ENCODE data around the gene IL4I1. TPM values are rescaled to one million over a fixed set of nuclear protein-coding genes. Genes with fewer than 3 reads are reported as not detected.

IL4I1 gene
- total RNA-seq, 1 donor from 2014 or later = 0.58 TPM

DNA sequence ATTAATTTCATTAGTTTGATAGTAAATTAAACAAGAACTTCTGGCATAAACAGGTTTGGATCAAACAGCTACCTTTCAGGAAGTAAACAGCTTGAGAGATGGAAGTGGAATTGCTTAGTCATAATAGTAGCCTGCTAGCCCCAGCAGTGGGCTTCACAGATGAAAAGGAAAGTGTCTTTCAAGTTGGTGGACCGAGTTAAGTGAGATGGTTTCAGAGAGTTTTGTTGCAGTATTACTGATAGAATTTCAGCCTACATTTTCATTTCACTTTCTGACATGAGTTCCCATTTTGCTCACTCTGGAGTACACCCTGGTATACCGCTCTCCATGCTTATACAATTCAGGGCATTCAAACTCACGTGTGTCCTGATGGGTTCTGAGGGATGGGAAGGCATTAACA is 47.7 kb downstream of the IL4I1 start:
- peak overlapping the region; percentile 80 for H3K4me3 Mint-ChIP-seq

DNA sequence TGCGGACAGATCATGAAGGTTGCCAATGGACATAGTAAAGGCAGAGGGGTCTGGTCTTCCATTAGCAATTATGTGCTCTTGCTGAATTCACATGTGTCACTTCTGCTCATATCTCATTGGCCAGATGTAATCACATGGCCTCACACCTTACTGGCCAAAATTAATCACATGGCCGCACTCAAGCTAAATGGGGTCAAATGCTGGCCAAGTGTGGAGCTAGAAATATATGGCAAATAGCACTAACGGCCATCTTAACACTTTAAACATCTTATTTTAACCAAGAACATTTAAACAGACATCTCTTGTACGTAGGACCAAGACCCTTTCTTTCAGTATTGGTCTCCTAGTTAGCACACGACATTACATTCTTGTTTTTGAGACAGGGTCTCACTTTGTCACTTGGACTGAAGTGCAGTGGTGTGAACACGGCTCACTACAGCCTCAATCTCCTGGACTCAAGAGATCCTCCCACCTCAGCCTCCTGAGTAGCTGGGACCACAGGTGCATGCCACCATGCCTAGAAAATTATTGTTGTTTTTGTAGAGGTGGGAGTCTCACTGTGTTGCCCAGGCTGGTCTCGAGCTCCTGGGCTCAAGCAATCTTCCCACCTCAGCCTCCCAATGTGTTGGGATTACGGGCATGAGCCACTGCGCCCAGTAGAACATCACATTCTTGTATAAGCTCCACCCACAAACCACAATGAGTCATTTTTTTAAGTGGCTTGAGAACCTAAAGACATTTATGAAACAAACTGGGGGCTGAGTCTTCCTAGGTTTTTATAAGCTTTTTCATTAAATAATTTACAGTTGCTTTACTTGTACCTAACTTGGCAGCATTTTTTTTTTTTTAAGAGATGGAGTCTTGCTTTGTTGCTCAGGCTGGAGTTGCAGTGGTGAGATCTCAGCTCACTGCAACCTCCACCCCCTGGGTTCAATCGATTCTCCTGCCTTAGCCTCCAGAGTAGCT is 48.7 kb downstream of the IL4I1 start:
- no peaks in the 10 kb centered on the region for H3K27me3 Mint-ChIP-seq
- DNase-seq (ENCODE audit: extremely low spot score, unreplicated experiment) = no peak
- H3K4me1 Mint-ChIP-seq (ENCODE audit: unreplicated experiment) = peaks cover 13% of the 10 kb centered on the region
- no peak overlapping the region for H3K27ac Mint-ChIP-seq
- peaks cover 3% of the 10 kb centered on the region for H3K9me3 Mint-ChIP-seq
- H3K36me3 Mint-ChIP-seq = peaks cover 21% of the 10 kb centered on the region
- H3K4me3 Mint-ChIP-seq = peak overlapping the region; percentile 34
- TF ChIP-seq, protein P1, sequence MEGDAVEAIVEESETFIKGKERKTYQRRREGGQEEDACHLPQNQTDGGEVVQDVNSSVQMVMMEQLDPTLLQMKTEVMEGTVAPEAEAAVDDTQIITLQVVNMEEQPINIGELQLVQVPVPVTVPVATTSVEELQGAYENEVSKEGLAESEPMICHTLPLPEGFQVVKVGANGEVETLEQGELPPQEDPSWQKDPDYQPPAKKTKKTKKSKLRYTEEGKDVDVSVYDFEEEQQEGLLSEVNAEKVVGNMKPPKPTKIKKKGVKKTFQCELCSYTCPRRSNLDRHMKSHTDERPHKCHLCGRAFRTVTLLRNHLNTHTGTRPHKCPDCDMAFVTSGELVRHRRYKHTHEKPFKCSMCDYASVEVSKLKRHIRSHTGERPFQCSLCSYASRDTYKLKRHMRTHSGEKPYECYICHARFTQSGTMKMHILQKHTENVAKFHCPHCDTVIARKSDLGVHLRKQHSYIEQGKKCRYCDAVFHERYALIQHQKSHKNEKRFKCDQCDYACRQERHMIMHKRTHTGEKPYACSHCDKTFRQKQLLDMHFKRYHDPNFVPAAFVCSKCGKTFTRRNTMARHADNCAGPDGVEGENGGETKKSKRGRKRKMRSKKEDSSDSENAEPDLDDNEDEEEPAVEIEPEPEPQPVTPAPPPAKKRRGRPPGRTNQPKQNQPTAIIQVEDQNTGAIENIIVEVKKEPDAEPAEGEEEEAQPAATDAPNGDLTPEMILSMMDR (conservative IDR thresholded peaks at IDR 0.05) = no peak

More for the DNA sequence above, 47.7 kb downstream of the IL4I1 start:
- TF ChIP-seq, protein P1 (conservative IDR thresholded peaks at IDR 0.05) = no peak
- Mint-ChIP-seq H3K4me1 (ENCODE audit: unreplicated experiment) (peaks cover 18% of the 10 kb centered on the region), H3K9me3 (peaks cover 3% of the 10 kb centered on the region), H3K36me3 (peaks cover 21% of the 10 kb centered on the region), H3K27me3 (no peaks in the 10 kb centered on the region), H3K27ac (peak overlapping the region; percentile 75)
- no peak for DNase-seq (ENCODE audit: extremely low spot score, unreplicated experiment)

DNA sequence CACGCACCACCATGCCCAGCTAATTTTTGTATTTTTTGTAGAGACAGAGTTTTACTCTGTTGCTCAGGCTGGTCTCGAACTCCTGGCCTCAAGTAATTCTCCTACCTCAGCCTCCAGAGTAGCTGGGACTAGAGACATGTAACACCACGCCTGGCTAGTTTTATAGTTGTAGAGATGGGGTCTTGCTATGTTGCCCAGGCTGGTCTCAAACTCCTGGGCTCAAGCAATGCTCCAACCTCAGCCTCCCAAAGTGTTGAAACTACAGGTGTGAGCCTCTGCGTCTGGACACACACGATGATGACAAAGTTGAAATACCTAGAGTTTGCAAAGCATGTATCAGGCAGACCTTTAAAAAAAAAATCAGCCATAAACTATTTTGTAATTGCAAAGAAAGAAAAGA is 50.3 kb downstream of the IL4I1 start:
- H3K27me3 Mint-ChIP-seq = no peaks in the 10 kb centered on the region
- no peak overlapping the region for H3K27ac Mint-ChIP-seq
- peaks cover 13% of the 10 kb centered on the region for H3K36me3 Mint-ChIP-seq
- peaks cover 3% of the 10 kb centered on the region for H3K9me3 Mint-ChIP-seq
- H3K4me1 Mint-ChIP-seq (ENCODE audit: unreplicated experiment) = peaks cover 4% of the 10 kb centered on the region
- DNase-seq (ENCODE audit: extremely low spot score, unreplicated experiment) = no peak
- TF ChIP-seq, protein P1 (conservative IDR thresholded peaks at IDR 0.05) = no peak
- H3K4me3 Mint-ChIP-seq = no peak overlapping the region

DNA sequence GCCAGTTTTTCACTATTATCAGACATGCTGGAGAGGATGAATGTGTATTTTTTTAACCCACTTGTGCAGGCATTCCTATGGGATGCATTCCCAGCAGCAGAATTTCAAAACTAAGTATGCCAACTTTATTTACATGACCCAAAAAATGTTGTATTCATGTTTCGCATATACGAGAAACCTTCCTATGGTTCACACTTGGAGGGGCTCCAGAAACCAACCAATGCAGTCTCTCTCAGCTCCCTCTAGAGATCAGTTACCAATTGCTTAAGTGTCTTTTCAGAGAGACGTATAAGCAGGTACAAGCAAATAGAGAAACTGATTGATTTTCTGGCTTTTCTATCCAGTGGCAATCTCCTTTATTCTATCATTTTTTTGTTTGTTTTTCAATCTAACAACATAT is 51.3 kb downstream of the IL4I1 start:
- Mint-ChIP-seq H3K27me3 (no peaks in the 10 kb centered on the region), H3K4me1 (ENCODE audit: unreplicated experiment) (peaks cover 4% of the 10 kb centered on the region), H3K27ac (no peak overlapping the region), H3K36me3 (peaks cover 17% of the 10 kb centered on the region), H3K4me3 (no peak overlapping the region), H3K9me3 (peaks cover 3% of the 10 kb centered on the region)
- no peak for DNase-seq (ENCODE audit: extremely low spot score, unreplicated experiment)
- TF ChIP-seq, protein P1 (conservative IDR thresholded peaks at IDR 0.05) = no peak

DNA sequence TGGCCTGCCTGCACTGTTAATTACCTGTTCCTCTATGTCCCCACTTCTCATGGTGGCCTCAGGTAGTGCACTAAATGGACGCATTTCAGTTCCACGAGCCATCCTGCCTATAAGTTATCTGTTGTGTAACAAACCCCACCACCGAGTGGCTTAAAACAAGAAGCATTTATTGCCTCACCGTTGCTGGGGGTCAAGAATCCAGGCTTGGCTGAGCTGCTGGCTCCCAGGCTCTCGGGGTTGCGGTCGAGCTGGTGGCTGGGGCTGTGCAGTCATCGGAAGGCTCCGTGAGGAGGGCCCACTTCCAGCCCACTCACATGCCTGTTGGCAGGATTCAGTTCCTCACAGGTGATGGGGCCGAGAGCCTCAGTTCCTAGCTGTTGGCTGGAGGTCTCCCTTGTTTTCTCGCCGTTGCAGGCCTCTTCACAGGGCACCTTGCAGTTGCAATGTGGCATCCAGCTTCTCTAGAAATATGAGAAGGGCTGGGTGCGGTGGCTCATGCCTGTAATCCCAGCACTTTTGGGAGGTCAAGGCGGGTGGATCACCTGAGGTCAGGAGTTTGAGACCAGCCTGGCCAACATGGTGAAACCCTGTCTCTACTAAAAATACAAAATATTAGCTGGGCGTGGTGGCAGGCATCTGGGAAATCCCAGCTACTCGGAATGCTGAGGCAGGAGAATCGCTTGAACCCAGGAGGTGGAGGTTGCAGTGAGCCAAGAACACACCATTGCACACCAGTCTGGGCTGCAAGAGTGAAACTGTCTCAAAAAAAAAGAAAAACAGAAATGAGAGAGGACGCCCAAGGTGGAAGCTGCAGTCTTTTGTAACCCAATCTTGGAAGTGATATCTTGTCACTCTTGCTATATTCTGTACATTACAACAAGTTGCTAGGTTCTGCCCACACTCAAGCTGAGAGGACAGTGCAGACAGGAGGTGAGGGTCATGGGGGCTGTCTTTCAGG is 52.3 kb downstream of the IL4I1 start:
- Mint-ChIP-seq H3K9me3 (peaks cover 3% of the 10 kb centered on the region), H3K27me3 (no peaks in the 10 kb centered on the region), H3K36me3 (peaks cover 13% of the 10 kb centered on the region), H3K27ac (no peak overlapping the region), H3K4me1 (ENCODE audit: unreplicated experiment) (no peaks in the 10 kb centered on the region), H3K4me3 (no peak overlapping the region)
- TF ChIP-seq, protein P1 (conservative IDR thresholded peaks at IDR 0.05) = no peak
- no peak for DNase-seq (ENCODE audit: extremely low spot score, unreplicated experiment)

Measured in type B pancreatic cell (in vitro differentiated cells).